DMS 273 (cell line): ENCODE data around the gene FIBCD1.
"Not testable (repeated sequence)": the region's sequence is repeated elsewhere in the genome, so short reads cannot be mapped to it uniquely, and the experiment has no call there.

ENCODE experiments used
- DNase-seq: peaks from one replicate; lab custom pipeline; 2025; ENCODE audit not compliant: unreplicated experiment; lab: John Stamatoyannopoulos, UW

Gene FIBCD1

GRCh38 chr9:130955947-130956621 lies 17.0 kb upstream of the FIBCD1 start:
- no peak for DNase-seq

GRCh38 chr9:130954925-130955324 lies 15.9 kb upstream of the FIBCD1 start:
- DNase-seq: not testable (repeated sequence)

- no peak for DNase-seq
These were observed 15.3 kb upstream of the FIBCD1 start for GRCh38 chr9:130954317-130954716.

GRCh38 chr9:130952065-130952762 lies 13.2 kb upstream of the FIBCD1 start:
- DNase-seq: no peak

GRCh38 chr9:130950039-130950311 lies 10.9 kb upstream of the FIBCD1 start:
- no peak for DNase-seq

GRCh38 chr9:130949188-130950038 lies 10.4 kb upstream of the FIBCD1 start:
- no peak for DNase-seq

- no peak for DNase-seq
These were observed 9.2 kb upstream of the FIBCD1 start for GRCh38 chr9:130948266-130948665.

GRCh38 chr9:130947618-130948140 lies 8.6 kb upstream of the FIBCD1 start:
- DNase-seq: no peak

- peak; percentile 39 for DNase-seq
These were observed 7.9 kb upstream of the FIBCD1 start for GRCh38 chr9:130946766-130947617.

GRCh38 chr9:130945173-130945572 lies 6.1 kb upstream of the FIBCD1 start:
- no peak for DNase-seq

GRCh38 chr9:130944510-130945058 lies 5.5 kb upstream of the FIBCD1 start:
- DNase-seq: no peak

GRCh38 chr9:130943777-130944176 lies 4.7 kb upstream of the FIBCD1 start:
- no peak for DNase-seq

- DNase-seq: no peak
These were observed 4.2 kb upstream of the FIBCD1 start for GRCh38 chr9:130943221-130943620.

GRCh38 chr9:130942679-130943078 lies 3.6 kb upstream of the FIBCD1 start:
- DNase-seq: no peak

- no peak for DNase-seq
These were observed 3.0 kb upstream of the FIBCD1 start for GRCh38 chr9:130942084-130942483.

- peak; percentile 73 for DNase-seq
These were observed 1.9 kb upstream of the FIBCD1 start for GRCh38 chr9:130940693-130941576.

- peak; percentile 62 for DNase-seq
These were observed 1.0 kb upstream of the FIBCD1 start for GRCh38 chr9:130940027-130940549.

- DNase-seq: peak; percentile 62
These were observed 469 bp upstream of the FIBCD1 start for GRCh38 chr9:130939405-130940026.

- DNase-seq: no peak
These were observed 829 bp downstream of the FIBCD1 start for GRCh38 chr9:130938184-130938651.
